ENCODE measurements around the gene CEP41. TPM values are rescaled to one million over a fixed set of nuclear protein-coding genes. Genes with fewer than 3 reads are reported as not detected.

CEP41 gene
- total RNA-seq, 1 donor: 9.8 TPM

- Histone ChIP-seq H3K79me2 (ENCODE audit: insufficient read depth, low read length) (no peaks in the 10 kb centered on the region), H3K27ac (ENCODE audit: low read depth, low read length) (no peak overlapping the region), H3K4me3 (ENCODE audit: insufficient read depth, low read length) (no peak overlapping the region), H3K9me3 (ENCODE audit: low read depth, low read length) (no peaks in the 10 kb centered on the region), H3K36me3 (ENCODE audit: insufficient read depth, low read length) (no peaks in the 10 kb centered on the region), H2AFZ (ENCODE audit: low read length) (no peak overlapping the region), H3K4me2 (ENCODE audit: insufficient read depth, low read length) (no peak overlapping the region), H4K20me1 (ENCODE audit: insufficient read depth, low read length) (no peaks in the 10 kb centered on the region), H3K4me1 (ENCODE audit: insufficient read depth, low read length) (peaks cover 11% of the 10 kb centered on the region), H3K27me3 (ENCODE audit: insufficient read depth, low read length) (no peaks in the 10 kb centered on the region)
- DNase-seq (ENCODE audit: insufficient read length, low spot score, missing footprints): no peak
- TF ChIP-seq CTCF (IDR thresholded peaks at IDR 0.05; ENCODE audit: extremely low read depth, low read depth, low read length): no peak
These were observed 23.6 kb downstream of the CEP41 start for GRCh38 chr7:130417213-130417612.

GRCh38 chr7:130415006-130415405, 25.8 kb downstream of the CEP41 start:
- Histone ChIP-seq H3K27me3 (ENCODE audit: insufficient read depth, low read length) (no peaks in the 10 kb centered on the region), H3K36me3 (ENCODE audit: insufficient read depth, low read length) (no peaks in the 10 kb centered on the region), H2AFZ (ENCODE audit: low read length) (no peak overlapping the region), H3K9me3 (ENCODE audit: low read depth, low read length) (no peaks in the 10 kb centered on the region), H3K4me2 (ENCODE audit: insufficient read depth, low read length) (no peak overlapping the region), H3K4me1 (ENCODE audit: insufficient read depth, low read length) (no peaks in the 10 kb centered on the region), H3K79me2 (ENCODE audit: insufficient read depth, low read length) (no peaks in the 10 kb centered on the region), H3K27ac (ENCODE audit: low read depth, low read length) (no peak overlapping the region), H3K4me3 (ENCODE audit: insufficient read depth, low read length) (no peak overlapping the region), H4K20me1 (ENCODE audit: insufficient read depth, low read length) (no peaks in the 10 kb centered on the region)
- DNase-seq (ENCODE audit: insufficient read length, low spot score, missing footprints): no peak
- TF ChIP-seq CTCF (IDR thresholded peaks at IDR 0.05; ENCODE audit: extremely low read depth, low read depth, low read length): no peak

GRCh38 chr7:130413201-130413600, 27.6 kb downstream of the CEP41 start:
- no peaks in the 10 kb centered on the region for H3K27me3 ChIP-seq (ENCODE audit: insufficient read depth, low read length)
- H3K4me1 ChIP-seq (ENCODE audit: insufficient read depth, low read length): peaks cover 10% of the 10 kb centered on the region
- H2AFZ ChIP-seq (ENCODE audit: low read length): no peak overlapping the region
- DNase-seq (ENCODE audit: insufficient read length, low spot score, missing footprints): no peak
- no peaks in the 10 kb centered on the region for H3K9me3 ChIP-seq (ENCODE audit: low read depth, low read length)
- H3K27ac ChIP-seq (ENCODE audit: low read depth, low read length): no peak overlapping the region
- H4K20me1 ChIP-seq (ENCODE audit: insufficient read depth, low read length): no peaks in the 10 kb centered on the region
- H3K4me3 ChIP-seq (ENCODE audit: insufficient read depth, low read length): no peak overlapping the region
- H3K79me2 ChIP-seq (ENCODE audit: insufficient read depth, low read length): no peaks in the 10 kb centered on the region
- H3K36me3 ChIP-seq (ENCODE audit: insufficient read depth, low read length): no peaks in the 10 kb centered on the region
- TF ChIP-seq CTCF (IDR thresholded peaks at IDR 0.05; ENCODE audit: extremely low read depth, low read depth, low read length): no peak
- no peak overlapping the region for H3K4me2 ChIP-seq (ENCODE audit: insufficient read depth, low read length)

GRCh38 chr7:130410868-130411541, 29.8 kb downstream of the CEP41 start:
- no peaks in the 10 kb centered on the region for H3K27me3 ChIP-seq (ENCODE audit: insufficient read depth, low read length)
- no peaks in the 10 kb centered on the region for H3K79me2 ChIP-seq (ENCODE audit: insufficient read depth, low read length)
- no peak overlapping the region for H3K4me3 ChIP-seq (ENCODE audit: insufficient read depth, low read length)
- TF ChIP-seq CTCF (IDR thresholded peaks at IDR 0.05; ENCODE audit: extremely low read depth, low read depth, low read length): no peak
- no peak for DNase-seq (ENCODE audit: insufficient read length, low spot score, missing footprints)
- H3K4me1 ChIP-seq (ENCODE audit: insufficient read depth, low read length): peaks cover 10% of the 10 kb centered on the region
- H3K27ac ChIP-seq (ENCODE audit: low read depth, low read length): no peak overlapping the region
- no peaks in the 10 kb centered on the region for H3K9me3 ChIP-seq (ENCODE audit: low read depth, low read length)
- H3K36me3 ChIP-seq (ENCODE audit: insufficient read depth, low read length): no peaks in the 10 kb centered on the region
- H2AFZ ChIP-seq (ENCODE audit: low read length): peak overlapping the region; percentile 19
- no peaks in the 10 kb centered on the region for H4K20me1 ChIP-seq (ENCODE audit: insufficient read depth, low read length)
- H3K4me2 ChIP-seq (ENCODE audit: insufficient read depth, low read length): no peak overlapping the region
